ENCODE measurements around the gene EFNA5.

- TF ChIP-seq SNAI2 (CRISPR knock-in tag; IDR thresholded peaks at IDR 0.05) = no peak
- TF ChIP-seq ARNTL (CRISPR knock-in tag; IDR thresholded peaks at IDR 0.05; ENCODE audit: borderline replicate concordance, low read depth) = no peak
- no peak for TF ChIP-seq ZNF70 (CRISPR knock-in tag; IDR thresholded peaks at IDR 0.05)
- TF ChIP-seq ZC3H10 (CRISPR knock-in tag; IDR thresholded peaks at IDR 0.05) = no peak
Measured at GRCh38 chr5:107443897-107444296, 226.8 kb downstream of the EFNA5 start.
